GM19240 (cell line): ENCODE results near the gene CYB561D2.

Source experiments
- DNase-seq: peaks from one replicate; pipeline ENCODE4 v3.0.0; 2011; ENCODE audit warnings: low spot score; ENCODE audit not compliant: insufficient read length

The CYB561D2 gene

DNA sequence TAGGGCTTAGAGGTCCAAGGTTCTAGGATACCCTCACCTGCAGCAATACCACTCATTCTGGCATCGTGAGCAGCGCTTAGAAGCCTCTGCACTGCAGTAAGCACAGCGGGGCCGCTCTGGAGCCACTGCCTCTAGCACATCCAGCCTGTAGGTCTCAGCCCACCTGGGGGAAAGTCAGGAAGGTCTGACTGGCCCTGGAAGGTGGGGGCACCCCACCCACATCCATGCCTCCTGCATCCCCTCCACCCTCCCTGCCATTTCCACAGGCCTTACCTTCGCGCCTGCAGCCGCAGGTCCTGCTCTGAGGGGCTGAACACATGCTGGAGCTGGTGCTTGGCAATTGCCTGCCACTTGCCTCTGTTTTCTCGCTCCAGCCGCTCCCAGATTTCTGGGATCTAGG is 9.1 kb upstream of the CYB561D2 start:
- DNase-seq = no peak

DNA sequence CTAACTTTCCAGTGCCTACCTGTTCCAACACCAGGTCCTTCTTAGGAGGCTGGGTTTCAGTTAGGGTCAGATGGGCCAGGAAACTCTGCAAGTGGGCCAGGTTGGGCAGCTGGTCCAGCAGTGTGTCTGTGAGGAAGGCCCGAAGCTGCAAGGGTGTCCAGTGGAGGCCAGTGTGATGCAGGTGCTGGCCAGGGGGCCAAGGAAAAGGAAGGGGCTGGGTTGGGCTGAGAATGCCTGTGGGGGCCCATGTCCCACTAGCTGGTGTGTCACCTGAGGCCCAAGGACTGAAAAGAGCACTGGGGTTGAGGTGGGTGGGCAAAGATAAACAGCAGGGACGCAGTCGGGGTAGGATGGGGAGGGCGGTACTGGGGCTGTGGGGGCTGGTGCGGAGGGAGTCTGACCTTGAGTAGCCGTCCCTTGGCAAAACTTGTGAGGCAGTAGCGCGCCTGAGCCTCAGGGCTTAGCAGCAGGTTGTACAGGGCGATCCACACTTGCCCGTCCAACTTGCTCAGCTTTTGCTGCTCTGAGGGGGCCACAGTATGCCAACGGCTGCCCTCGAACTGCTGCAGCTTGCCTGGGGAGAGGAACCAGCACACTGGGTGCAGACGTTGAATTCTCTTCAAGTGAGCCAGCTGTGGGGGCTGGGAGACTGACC is 8.5 kb upstream of the CYB561D2 start:
- DNase-seq = no peak

DNA sequence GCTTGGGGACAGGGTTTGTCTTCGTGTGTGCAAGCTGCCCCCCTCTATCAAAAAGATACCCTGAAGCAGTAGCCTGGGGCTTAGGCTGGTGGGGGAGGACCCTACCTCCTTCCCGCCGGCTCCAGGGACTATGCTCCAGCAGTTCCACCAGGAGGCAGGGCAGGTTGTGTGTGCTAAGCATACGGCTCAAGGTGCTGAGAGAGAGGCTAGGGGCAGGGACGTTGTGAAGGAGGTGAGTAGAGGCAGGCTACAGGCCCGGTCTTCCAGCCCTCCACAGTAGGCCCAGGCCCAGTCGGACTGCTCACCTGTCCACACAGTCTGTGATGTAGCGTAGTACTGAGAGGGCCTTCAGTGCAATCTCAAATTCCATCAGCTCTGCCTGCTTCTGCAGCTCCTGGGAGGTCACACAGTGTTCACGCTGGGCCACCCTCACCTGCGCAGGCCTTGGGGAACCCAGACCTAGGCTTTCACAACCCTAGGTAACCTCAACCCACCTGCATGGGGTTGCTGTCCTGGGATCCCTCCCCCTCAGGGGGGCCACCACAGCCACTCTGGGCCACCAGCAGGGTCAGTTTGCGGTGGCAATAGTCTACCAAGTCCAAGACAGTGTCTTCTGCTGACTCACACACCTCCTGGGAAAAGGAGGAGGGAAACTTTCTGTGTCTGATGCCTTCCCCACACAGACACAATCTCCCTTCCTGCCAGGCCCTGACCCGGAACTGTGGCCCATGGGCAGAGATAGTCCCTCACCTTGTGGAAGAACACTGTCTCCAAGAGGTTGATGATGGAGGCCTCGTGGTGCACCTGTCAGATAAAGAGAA is 7.6 kb upstream of the CYB561D2 start:
- DNase-seq = no peak

DNA sequence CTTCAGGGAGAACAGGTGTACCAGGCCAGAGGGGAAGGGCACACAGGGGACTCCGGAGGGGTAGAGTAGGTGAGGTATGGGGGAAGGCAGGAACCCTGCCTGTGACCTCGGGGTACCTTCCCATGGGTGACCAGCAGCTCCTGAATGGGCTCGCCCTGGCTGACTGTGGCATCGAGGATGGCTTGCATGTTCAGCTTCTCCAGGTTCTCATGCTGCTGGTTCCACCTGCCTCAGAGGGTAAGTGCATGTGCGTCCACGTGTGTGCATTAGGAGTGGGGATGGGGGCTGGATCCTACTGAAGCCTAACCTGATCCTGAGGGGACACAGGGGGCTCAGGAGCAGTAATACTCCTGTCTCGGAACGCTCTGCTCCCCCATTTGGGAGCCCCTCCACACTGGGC is 5.7 kb upstream of the CYB561D2 start:
- DNase-seq = no peak

DNA sequence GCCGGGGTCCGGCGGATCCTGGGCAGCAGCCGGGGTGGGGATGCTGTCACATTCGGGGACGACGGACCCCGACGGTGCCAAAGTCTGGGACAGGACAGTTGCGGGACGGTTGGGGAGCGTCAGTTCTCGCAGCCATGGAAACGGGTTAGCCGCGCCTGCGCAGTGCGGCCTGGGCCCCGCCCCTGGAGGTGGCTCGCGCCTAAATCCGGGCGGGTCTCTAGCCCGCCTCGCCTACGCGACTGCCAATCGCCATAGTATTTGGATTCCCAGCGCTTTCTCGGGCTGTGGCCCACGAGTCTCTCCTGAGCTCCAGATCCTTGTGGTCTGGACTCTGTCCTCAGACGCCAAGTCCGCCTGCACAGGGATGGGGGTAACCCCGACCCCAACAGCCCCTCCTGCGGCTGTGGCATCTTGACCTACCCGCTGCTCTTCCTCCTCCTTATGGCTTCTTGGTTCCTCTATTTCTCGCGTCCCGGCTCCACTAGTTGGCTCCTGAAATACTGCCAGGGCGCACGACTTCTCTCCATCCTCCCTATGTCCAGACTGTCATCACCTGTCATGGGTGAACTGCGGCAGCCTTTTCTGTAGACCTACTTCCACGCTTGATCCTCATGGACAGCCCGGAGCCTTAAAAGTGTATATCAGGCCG is 5.0 kb upstream of the CYB561D2 start, which contains the start of gene ZMYND10:
TSS of gene ZMYND10 (minus strand) at position 147 of the 649 bp plus-strand sequence. CDS start 153 bp downstream, outside the sequence.
- peak; percentile 51 for DNase-seq

DNA sequence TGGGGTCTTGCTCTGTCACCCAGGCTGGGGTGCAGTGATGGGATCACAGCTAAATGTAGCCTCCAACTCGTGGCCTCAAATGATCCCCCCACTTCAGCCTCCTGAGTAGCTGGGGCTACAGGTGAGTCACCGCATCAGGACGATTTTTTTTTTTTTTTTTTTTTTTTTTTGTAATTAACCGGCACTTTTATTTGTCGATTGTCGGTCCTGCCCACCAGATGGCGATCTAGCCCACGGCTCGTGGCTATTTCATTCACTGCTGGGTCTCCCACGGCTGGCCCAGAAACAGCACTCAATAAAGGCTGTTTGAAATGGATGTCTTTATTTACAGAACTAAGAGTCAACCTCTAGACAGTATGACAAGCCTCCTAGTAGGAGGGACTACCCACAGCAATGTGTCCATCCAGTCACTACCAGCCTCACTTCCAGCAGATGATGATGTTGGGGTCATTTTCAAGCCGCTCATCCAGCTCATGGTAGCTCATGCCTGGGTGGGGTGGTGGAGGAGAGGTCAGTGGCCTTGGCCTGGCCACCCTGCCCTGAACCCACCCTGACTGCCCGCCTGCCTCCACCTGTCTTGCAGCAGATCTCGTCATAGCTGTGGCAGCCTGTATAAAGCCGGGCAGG is 3.4 kb upstream of the CYB561D2 start:
- DNase-seq = no peak

DNA sequence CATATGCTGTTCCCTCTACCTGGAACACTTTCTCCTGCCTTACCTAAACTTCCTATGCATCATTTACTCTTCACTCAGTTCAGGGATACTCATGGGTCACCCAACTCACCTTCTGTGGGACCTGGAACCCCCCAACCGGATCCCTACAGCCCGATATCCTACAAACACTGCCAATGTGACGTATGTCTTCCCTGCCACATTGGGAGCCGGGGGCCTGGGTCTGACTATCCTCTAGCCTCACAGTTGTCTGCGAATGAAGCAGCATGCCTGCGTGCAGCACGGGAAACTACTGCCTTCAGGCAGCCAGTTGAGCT is 492 bp upstream of the CYB561D2 start:
- no peak for DNase-seq

DNA sequence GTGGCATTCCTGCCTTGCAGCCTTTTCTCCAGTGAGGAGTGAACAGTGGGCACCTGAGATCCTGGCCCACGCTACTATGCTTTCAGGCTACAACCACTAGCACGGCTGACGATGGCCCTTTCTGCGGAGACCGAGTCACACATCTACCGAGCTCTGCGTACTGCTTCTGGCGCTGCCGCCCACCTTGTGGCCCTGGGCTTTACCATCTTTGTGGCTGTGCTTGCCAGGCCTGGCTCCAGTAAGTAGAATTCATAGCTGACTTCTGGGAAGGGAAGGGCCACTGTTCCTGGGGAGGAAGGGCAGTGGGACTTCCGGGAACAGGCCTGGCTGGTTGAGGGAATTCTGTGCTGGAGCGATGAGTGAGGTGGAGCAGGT is 648 bp downstream of the CYB561D2 start:
- DNase-seq = no peak

DNA sequence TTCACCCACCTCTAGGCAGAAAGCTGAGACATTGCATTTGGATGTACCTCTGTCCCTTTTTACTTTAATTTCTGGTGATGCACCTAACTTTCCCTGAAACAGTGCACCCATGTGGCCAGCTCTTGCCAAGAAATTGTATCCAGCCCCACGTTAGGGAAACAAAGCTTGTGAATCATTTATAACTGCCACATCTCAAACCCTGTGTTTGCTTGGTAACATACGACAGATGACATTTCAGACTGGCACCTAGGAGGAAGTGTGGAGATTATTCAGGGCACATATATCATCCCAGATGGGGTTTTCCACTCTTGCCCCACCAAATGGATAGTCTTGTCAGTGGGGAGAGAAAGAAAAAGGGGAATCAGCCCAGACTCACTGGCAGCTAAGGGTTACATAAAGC is 2.1 kb downstream of the CYB561D2 start:
- no peak for DNase-seq

DNA sequence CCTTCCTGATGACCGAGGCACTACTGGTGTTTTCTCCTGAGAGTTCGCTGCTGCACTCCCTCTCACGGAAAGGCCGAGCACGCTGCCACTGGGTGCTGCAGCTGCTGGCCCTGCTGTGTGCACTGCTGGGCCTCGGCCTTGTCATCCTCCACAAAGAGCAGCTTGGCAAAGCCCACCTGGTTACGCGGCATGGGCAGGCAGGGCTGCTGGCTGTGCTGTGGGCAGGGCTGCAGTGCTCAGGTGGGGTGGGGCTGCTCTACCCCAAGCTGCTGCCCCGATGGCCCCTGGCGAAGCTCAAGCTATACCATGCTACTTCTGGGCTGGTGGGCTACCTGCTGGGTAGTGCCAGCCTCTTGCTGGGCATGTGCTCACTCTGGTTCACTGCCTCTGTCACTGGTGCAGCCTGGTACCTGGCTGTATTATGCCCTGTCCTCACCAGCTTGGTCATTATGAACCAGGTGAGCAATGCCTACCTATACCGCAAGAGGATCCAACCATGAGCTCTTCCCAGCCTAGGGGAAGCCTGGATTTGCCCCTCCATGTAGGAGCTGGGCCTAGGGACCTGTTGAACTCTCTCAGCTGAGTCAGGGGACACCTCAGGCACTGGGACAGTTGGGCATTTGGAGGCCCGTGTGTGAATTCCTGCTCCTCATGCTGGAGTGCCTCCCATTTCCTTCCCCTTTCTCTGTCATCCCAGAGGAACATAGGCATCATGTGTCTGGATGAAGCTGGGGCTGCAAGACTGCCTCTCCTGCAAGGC is 2.8 kb downstream of the CYB561D2 start:
- no peak for DNase-seq

DNA sequence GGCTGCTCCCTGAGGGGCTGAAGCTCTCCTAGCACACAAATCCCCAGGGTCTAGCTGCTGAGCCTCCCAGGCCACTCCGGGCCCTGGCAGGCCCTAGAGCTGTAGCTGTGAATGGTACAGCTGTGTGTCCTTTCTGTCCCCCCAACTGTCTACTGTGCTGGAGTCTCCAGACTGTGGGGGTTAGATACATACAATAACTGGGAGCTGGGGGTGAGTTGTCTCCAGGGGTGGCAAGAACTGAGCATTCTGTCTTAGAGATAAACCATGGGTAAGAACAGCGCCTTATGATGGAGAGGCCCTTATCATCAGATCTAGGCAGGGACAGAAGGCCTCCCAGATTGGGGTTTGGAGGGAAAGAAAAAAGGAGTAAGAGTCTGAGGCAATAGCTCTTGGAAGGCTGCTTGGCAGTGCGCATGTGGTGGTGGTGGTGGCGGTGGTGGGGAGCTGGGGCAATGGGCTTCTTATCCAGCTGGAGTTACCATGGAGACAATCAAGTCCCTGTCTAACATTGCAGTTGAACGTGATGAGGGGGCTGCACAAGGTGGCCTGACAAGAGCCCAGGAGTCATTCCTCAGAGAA is 3.6 kb downstream of the CYB561D2 start:
- DNase-seq = no peak

DNA sequence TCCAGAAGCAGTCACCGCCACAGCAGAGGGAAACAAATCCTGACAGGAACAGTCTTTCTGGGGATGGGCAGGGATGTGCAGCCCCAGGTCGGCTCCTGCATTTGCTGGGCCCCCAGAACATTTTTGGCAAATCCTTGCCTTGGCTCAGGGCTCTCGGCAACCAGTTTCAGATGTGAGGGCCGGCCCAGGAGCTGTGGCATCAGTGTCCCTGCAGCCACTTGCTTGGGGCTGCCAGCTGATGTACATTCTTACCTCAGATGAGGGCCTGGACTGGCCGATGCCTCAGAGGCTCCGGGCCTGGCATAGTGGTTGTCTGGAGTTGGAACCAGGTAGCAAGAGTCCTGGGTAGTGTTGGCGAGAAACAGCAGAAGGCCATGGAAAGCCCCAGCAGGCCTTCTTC is 4.2 kb downstream of the CYB561D2 start:
- no peak for DNase-seq

DNA sequence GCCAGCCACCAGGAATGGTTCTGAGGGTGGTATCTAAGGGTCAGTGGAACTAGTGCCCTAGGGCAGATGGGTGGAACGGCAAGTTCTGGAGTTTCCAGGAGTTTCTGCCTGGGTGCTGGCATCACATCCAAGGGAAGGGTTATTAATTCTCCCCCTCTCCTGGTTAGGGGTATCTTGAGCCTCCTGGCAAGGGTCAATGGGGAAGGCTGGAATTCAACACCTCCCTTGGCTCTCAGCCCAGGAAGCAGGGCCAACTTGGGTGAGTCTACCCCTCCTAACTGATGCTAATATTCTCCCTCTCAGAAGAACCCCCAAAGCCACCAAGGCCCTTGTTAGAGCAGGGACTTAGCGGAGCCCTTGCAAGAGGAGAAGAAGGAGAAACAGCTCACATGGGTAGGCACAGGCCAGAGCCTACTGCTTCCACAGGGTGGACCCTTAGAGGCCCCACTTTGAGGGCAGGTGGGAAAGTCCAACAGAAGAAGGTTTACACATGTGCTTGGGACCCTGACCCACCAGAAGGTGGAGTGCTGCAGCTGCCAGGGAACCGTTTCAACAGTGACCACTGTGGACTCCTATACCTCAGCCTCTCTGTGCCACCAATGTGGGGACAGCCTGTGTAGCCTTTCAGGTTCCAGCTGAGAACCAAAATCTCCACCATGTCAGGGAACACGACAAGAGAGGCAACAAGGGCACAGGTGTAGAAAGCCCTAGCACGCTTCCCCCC is 5.3 kb downstream of the CYB561D2 start:
- DNase-seq = no peak

DNA sequence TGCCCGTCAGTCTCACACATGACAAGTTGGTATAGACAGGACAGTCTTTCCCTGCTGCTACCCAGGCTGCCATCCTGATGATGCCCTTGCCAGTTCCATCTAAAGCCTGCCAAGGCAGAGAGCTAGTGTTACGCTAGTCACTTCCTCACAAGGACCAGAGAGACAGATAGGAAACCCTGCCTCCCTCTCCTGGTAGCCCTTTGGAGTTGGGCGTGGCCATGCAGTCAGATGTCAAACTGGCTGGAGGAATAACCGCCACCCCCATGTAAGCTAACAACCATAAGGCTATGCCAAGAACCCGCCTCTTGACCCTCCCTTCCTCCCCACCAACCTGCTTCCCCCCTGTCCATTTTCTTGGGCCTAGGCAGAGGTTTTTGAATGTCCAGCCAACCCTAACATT is 5.9 kb downstream of the CYB561D2 start:
- no peak for DNase-seq

DNA sequence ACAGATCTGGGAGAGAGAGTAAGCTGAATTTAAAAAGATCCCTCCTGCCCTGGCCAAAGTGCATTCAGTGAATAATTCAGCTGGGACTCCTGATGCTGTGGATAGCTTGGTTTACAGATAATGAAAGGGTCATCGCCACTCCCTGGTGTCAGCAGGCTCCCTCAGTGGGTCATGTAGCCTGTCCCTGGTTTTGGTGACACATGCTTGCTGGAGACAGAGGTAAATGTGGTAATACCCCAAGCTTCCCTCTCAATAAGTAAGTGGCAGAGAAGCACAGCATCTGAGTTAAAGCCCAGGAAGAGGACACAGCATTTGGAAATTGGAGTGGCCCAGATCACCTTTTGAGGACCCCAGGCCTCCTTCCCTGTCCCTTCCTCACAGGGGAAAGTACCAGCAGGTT is 6.8 kb downstream of the CYB561D2 start:
- no peak for DNase-seq

DNA sequence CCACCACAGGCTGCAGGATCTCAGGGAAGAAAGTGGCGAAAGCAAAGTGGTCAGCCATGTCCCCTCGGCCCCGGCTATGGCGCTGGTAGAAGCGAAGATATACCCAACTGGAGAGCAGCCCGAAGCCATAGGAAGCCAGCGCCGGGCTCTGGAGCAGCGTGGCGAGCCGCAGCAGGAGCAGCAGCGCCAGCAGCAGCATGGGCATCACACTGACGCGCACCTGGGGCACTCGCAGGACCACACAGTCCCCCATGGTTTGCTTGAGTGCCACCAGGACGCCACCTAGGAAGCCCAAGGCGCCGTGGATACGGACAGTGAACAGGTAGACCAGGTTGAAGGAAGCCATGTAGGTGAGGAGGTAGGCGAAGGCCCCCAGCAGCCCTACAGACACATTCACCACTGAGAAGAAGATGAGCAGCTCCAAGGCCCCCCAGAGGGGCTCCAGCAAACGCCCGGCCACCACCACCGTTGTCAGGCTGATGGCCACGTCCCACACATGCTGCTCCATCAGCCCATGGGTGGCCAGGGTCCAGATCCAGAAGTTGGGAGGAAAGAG is 7.8 kb downstream of the CYB561D2 start:
- no peak for DNase-seq

DNA sequence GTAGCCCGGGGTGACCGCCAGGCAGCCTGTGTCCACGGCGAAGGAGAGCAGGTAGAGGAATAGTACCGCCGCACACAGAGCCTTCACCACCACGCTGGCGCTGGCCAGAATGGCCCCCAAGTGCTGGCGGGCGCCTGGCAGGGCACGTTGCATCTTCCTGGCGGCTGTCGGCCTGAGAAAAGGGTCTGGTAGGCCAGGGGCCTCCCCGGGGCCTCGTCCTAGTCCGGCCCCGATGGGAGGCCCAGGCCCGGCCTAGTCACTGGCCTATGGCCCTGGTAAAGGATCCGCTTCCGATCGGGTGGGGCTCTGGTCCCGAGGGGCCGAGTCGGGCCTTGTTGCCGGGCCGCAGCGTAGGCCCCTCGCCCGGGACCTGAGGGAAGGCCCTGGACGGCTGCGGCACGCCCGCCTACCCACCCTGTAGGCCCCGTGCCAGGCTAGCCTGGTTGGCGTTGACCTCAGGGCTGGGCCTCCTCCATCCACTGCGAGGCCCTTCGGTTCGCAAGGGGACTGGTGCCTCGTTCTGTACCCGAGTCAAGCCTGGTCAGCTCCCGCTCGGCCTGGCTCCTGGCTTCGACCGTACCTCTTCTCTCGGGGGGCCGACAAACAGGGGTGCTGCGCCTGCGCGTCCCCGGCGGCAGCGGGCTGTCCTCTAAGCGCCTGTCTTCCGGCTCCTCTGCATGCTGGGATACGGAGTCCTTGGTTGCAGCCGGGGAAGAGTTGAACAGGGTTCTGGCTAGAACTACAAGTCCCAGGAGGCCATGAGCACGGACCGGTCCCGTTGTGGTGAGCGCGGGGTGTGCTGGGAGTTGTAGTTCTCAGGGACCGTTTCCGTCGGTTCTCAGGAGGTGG is 8.5 kb downstream of the CYB561D2 start, which contains the start of gene TMEM115:
TSS of gene TMEM115 (minus strand) at position 611 of the 849 bp plus-strand sequence. CDS start at position 153, 458 bp downstream.
- peak; percentile 96 for DNase-seq

DNA sequence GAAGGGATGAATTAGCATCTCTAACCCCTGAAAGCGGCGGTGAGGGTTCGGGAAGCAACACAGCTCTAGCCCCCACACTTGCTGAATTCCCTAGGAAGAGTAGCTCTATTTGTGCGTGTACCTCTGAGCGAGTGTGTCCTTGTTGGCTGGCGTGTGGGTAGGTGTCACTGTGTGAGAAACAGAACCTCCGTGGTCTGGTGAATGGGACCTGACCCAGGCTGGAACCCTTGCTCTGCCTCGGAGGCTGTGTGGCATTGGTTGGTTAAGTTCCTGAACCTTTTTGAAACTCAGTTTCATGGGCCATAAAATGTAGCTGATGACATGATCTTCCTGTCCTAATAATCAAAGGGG is 9.1 kb downstream of the CYB561D2 start:
- DNase-seq = no peak

DNA sequence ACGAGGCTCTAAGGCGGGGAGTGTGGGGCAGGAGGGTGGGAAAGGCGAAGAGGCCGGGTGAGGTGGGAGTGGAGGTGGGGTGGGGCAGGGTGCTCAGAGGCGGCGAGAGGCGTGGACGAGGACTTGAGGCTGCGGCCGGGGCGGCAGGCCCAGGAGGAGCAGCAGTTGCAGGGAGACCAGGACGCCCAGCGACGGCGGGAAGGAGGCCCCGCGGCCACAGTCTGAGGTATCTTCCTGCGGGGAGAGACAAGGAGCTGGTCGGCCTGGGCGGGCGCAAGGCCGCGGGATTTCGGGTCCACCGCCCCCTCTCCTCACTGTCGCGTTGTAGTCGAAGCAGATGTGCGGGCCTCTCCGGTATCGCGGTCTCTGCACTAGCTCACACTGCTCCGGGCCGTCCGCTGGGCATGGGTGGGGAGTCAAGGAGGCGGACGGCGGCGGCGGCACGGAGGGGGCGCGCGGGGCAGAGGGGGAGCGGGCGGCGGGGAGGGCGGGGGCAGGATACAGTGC is 14.0 kb downstream of the CYB561D2 start:
- DNase-seq = no peak
